Activated effector memory CD4-positive, alpha-beta T cell treated with anti-CD3 and anti-CD28 coated beads, Interleukin-2, amount 50 U/mL, for 16 hours (primary cell): Measurements from ENCODE around the gene STRADB.
"Not testable (repeated sequence)": the region's sequence is repeated elsewhere in the genome, so short reads cannot be mapped to it uniquely, and the experiment has no call there.

Experiments
- DNase-seq: peaks from one replicate; pipeline ENCODE4 v3.0.0-alpha.2; 2020

Gene STRADB

DNA sequence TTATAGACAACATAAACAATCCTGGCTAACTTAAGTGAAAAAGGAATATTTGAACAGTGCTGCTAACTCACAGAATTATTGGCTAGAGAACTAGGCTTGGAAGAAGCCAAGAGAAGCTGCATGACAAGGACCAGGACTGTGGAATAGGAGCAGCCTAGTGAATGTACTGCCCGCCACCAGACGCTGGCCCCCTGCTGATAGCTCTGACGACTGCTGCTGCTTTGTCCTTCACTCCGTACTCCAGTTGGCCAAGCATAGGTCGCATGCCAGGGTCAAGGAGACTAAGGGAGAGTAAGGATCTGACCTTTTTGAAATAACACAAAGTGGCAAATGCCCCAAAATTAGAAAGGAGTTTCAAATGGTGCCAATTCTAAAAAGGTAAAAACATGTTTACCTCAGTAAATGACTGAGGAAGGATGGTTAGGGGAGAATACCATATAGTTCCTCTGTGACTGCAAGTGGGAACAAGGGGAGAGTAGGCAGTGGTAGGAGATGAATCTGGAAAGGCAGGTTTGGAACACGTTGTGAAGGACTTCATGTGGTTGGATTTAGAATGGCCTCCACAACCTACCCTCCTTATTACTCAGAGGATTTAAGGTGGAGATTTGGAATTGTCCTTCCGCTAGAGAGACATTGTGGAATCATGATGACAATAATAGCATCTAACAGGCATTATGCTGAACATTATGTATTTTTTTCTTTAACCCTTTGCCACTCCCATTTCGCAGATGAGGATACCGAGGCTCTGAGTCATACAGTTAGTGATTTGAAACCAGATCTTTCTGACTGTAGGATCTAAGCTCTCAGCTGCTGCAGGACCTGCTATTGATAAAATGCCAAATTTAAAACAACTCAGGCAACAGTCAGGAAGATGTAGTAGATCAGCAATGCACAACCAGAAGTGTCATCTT, 19.5 kb downstream of the STRADB start:
- no peak for DNase-seq

DNA sequence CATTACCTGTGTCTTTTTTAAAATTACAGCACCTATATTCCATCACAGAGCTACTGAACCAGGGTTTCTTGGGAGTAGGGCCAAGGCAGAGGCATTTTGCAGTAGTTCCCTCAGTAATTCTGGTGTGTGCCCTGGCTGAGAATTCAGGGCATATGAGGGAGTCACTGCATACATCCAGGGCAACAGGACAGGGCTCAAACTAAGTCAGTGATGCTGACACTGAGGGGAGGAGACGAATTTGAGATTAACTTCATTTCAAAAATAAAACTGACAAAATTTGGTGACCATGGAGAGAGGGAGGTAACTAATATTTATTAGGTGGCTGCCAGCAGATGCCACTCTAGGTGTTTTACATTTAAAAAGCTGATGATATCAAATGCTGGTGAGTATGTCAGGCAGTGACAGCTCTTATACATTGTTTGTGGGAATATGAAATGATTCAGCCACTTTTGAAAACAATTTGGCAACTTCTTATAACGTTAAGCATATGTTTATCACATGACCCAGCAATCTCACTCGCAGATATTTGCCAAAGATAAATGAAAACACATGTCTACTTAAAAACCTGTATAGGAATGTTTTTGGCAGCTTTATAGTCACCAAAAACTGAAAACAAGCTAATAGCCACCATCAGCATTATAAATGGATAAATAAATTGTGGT, 20.3 kb downstream of the STRADB start:
- DNase-seq, result no peak

DNA sequence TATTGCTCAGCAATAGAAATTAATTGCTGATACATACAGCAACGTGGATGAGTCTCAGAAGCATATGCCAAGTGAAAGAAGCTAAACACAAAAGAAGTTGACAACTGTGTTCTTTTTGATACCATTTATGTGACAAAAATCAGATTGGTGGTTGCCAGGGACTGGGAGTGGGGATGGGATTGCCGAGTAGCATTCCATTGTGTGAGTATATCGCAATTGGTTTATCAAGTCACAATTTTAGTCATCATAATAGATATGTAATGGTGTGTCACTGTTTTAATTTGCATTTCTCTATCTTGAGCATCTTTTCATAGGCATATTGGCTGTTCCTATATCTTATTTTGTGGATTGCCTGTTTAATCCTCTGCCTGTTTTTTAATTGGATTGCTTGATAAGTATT, 20.9 kb downstream of the STRADB start:
- DNase-seq, result no peak

DNA sequence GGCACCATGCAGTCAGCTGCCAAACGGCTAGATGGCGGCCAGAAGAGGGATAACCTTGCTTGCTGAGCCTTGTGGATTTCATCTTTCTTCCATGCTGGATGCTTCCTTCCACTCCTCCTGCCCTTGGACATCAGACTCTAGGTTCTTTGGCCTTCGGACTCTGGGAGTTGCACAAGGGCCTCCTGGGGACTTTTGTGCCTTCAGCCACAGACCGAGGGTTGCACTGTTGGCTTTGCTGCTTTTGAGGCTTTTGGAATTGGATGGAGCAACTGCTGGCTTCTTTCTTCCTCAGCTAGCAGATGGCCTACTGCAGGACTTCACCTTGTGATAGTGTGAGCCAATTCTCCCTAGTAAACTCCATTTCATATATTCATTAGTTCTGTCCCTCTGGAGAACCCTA, 31.0 kb downstream of the STRADB start:
- DNase-seq, result no peak

DNA sequence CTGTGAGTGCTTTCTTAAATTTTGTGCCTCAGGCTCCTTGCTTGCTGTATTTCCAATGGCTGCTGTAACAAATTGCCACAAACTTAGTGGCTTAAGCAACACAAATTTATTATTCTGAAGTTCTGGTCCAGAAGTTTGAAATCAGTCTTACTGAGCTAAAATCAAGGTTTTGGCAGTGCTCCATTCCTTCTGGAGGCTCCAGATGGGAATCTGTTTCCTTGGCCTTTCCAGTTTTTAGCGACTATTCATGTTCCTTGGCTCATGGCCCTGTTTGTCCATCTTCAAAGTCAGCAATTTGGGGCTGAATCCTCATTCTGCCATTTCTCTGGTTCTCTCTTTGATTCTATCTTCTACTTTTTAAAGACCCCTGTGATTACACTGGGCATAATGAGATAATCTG, 31.8 kb downstream of the STRADB start:
- no peak for DNase-seq

DNA sequence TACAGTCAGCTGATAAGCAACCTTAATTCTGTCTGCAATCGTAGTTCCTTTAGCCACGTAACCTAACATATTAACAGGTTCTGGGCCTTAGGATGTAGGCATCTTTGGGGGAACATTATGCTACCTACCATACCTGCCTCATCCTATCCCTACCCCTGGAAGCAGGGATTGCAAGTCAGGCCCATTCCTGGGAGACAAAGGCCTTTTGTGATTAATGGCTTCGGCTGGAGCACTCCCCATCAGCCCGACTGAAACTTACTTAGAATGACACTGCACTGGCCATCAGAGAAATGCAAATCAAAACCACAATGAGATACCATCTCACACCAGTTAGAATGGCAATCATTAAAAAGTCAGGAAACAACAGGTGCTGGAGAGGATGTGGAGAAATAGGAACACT, 32.2 kb downstream of the STRADB start:
- DNase-seq, result not testable (repeated sequence)

DNA sequence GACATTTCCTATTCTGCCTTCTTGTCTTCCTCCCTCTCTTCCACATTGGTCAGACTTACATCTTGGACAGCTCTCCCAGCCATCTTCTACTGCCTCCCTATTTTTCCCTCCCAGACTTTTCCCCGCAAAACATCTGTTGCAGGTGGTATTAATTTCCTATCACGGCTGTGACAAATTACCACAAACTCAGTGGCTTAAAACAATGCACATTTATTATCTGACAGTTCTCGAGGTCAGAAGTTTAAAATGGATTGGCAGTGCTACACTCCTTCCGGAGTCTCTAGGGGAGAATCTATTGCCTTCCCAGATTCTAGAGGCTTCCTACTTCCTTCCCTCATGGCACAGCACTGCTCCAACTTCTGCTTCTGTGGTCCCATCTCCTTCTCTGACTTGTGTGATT, 33.3 kb downstream of the STRADB start:
- DNase-seq, result no peak

DNA sequence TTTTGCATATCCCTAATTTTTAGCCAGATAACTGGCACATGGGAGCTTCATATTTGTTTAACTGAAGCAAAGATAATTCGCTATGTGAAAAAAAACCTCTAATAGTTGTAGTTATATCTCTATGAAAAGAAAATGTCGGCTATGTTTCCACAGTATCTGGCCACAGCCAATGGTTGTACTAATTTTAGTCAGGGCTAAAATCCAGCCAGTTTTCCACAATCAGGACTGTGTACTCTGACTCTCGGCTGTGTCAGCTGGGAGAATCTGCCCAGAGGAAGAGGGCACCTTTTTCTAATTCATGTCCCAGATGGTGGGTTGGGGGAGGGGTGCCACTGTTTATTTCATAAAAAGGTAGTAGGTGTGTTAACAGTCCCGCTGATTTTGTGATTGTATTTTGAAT, 38.8 kb downstream of the STRADB start:
- no peak for DNase-seq

DNA sequence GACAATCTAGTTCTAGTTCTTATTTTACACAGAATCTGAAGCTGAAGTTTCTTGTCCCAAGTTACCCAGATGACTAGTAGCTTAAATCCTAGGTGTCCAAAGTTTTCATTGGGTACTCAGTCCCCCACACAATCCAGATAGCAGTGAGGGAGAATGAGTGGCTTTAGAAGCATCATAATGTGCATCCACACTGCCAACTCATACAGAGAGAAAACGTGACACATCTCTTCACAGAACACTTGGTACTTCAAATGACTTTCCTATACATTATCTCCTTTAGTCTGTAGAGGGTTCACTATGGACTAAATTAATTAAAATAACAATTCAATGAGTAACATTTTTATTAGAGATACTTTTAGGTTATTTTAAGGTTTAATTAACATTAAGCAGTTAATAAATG, 45.2 kb downstream of the STRADB start:
- DNase-seq, result no peak

DNA sequence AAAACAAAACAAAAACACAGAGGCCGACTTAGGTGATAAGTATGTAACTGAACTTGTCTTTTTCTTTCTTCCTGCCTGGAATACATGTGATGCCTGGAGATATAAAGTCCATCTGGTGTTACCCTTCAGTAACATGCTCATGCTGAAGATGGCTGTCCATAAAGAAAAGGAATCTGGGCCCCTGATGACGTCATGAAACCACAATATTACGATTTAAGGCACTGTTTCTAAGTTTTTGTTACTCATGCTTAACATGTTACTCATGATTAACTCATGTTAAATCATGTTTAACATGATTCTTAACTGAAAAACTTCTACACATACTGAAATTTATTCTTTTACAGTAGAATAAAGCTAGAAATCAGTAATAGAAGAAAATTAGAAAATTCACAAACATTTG, 49.0 kb downstream of the STRADB start:
- DNase-seq, result no peak

DNA sequence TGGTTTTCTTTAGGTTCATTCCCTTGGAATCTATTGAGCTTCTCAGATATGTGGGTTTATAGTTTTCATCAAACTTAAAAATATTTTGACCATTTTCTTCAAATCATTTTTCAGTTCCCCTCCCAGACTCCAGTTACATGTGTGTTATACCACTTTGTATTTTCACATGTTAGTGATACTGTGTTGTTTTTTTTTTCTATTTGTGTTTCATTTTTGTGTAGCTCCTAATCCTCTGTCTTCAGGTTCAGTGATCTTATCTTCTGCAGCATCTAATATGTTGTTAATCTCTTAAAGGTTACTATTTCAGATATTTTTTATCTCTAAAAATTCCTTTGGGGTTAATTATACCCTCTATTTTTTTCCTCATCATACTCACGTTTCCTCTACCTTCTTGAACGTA, 51.2 kb downstream of the STRADB start:
- DNase-seq, result no peak

DNA sequence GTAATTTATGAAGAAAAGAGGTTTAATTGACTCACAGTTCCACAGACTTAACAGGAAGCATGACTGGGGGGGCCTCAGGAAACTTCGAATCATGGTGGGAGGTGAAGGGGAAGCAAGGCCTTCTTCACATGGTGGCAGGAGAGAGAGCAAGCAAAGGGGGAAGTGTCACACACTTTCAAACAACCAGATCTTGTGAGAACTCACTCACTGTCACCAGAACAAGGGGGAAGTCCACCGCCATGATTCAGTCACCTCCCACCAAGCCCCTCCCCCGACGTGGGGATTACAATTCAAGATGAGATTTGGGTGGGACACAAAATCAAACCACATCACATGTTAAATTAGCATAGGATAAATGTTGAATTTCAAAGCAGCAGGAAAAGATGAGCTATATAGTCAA, 56.2 kb downstream of the STRADB start:
- no peak for DNase-seq

DNA sequence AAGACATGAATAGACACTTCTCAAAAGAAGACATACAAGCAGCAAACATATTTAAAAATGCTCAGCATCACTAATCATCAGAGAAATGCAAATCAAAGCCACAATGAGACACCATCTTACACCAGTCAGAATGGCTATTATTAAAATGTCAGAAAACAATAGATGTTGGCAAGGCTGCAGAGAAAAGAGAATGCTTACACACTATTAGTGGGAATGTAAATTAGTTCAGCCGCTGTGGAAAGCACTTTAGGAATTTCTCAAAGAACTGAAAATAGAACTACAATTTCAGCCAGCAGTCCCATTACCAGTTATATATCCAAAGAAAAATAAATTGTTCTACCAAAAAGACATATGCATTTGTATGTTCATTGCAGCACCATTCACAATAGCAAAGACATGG, 61.7 kb downstream of the STRADB start:
- DNase-seq, result no peak

DNA sequence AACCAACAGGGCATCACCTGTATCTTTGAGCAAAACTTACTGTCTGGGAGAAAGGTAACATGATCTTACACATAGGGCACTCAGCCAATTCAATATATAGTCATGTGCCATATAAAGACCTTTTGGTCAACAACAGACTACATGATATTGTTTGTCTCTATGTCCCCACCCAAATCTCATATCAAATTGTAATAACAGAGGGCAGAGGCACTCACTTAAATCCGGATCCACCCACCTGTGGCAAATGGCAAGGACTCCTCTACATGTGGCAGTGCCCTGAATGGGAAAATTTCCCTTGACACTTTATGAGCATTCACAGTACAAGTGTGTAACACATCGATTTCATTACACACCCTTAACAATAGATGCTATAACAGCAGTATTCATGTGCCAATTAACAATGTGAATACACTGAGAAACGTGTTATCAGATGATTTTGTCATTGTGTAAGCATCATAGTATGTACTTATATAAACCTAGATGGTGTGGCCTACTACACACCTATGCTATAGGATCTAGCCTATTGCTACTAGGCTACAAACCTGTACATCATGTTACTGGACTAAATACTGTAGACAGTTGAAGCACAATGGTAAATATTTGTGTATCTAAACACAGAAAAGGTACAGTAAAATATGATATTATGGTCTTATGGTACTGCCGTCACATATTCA, 64.2 kb downstream of the STRADB start:
- DNase-seq, result no peak

DNA sequence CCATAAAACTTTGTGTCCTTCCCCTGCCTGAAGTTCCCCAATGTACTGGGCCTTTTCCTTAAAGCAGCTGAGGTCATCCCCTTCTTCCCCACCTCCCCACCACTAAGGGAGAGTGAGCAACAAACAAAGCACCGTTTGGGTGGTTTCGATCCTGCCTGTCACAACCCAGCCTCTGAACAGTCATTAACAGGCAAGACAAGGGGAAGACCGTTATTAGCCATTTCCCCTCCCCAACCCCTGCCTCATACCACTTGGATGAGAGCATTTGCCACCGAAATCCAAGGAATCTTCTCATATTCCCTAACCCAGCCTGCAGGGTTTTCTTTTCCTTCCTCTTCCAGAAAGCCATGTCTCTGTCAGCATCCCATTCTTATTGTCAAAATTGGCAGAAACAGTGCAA, 65.6 kb downstream of the STRADB start:
- no peak for DNase-seq

DNA sequence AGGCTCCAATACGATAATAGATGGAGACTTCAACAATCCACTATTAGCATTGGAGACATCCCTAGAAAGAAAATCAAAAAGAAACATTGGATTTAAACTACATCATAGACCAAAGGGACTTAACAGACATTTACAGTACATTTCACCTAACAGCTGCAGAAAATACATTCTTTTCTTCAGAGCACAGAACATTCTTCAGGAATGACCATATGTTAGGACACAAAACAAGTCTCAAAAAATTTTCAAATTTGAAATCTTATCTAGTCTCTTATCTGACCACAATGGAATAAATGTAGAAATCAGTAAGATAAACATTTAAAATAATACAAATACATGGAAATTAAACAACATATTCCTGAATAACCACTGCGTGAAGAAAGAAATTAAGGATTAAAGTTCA, 68.7 kb downstream of the STRADB start:
- DNase-seq, result no peak

DNA sequence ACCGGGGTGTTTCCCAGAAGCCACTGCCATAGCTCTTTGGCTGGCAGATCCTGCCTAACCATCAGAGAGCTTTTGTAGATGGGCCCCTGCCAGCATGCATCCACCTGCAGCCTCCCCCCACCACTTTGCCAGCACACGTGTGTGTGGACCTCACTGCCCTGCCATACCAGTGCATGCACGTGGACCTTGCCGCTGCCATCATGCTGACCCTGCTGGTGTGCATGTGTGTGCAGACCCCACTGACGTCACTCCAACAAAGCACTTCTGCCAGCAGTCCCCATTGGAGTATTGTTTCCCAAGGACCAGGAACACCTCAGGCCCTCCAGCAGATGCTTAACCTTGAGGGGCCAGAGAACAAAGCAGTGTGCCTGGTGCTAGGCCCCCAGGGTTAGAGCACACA, 71.4 kb downstream of the STRADB start:
- no peak for DNase-seq

DNA sequence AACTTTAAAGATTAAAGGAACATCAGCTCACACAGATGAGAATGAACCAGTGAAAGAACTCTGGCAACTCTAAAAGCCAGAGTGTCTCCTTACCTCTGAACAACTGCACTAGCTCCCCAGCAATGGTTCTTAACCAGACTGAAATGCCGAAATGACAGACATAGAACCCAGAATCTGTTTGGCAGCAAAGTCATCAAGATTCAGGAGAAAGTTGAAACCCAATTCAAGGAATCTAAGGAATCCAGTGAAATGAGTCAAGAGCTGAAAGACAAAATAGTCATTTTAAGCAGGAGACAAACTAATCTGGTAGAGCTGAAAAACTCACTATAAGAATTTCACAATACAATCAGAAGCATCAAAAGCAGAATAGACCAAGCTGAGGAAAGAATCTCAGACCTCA, 72.0 kb downstream of the STRADB start:
- DNase-seq, result no peak
